Neutrophil (primary cell): ENCODE results near the gene BMP8A.
"Not testable (repeated sequence)": the region's sequence is repeated elsewhere in the genome, so short reads cannot be mapped to it uniquely, and the experiment has no call there.

Experiments
- H3K27ac ChIP-seq: fragments of 200-600 bp; sonication (generic); 2 replicates; pipeline ENCODE4 v1.5.1; 2016; ENCODE audit warnings: mild to moderate bottlenecking, moderate library complexity
- H3K27me3 ChIP-seq: fragments of 200-600 bp; sonication (generic); 2 replicates; pipeline ENCODE4 v1.6.0; 2016; ENCODE audit warnings: mild to moderate bottlenecking
- H3K36me3 ChIP-seq: fragments of 200-600 bp; sonication (generic); 2 replicates; pipeline ENCODE4 v1.5.1; 2017
- H3K4me1 ChIP-seq, 2 experiments: fragments of 200-600 bp in 1 of 2; sonication (generic) in 1 of 2; 1 replicate in 1 of 2; 2 replicates in 1 of 2; pipeline versions ENCODE4 v1.5.1 to v1.6.1; 2013 to 2016; ENCODE audit warnings: low read depth in 1 of 2, low read length in 1 of 2, mild to moderate bottlenecking in 1 of 2, moderate library complexity in 1 of 2; ENCODE audit not compliant: control insufficient read depth in 1 of 2, insufficient read depth in 1 of 2
- H3K4me3 ChIP-seq, 2 experiments: fragments of 200-600 bp in 1 of 2; sonication (generic) in 1 of 2; 1 replicate in 1 of 2; 2 replicates in 1 of 2; pipeline ENCODE4 v1.5.1; 2013 to 2016; ENCODE audit warnings: low read depth in 1 of 2, low read length in 1 of 2, mild to moderate bottlenecking in 1 of 2, moderate library complexity in 1 of 2
- H3K9me3 ChIP-seq: fragments of 200-600 bp; sonication (generic); 2 replicates; pipeline ENCODE4 v1.5.1; 2016
- TF ChIP-seq, protein P1 (sequence below): fragments of 200-600 bp; sonication (generic); IDR thresholded peaks from 2 replicates; pipeline ENCODE4 v1.5.1; 2016; ENCODE audit warnings: antibody characterized with exemption

The BMP8A gene

DNA sequence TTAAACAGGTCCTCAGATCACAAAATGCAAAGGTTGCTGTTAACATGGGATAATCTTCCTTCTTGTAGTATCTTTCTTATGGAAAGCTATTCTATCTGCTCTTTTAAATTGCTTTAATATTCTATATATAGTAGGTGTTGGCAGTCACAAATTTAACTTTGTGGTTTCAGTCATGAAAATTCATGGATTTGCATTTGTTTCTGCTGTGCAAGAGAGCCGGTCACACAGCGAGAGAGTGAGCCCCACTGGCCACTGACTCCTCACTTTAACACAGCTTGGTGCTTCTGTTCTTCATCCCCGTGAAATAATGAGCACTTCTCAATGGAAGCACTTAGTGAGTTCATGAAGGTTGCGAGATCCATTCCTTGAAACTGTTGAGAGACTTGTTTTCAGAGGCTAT is 18.1 kb upstream of the BMP8A start:
- Histone ChIP-seq H3K36me3 (peaks cover 66% of the 10 kb centered on the region), H3K9me3 (no peaks in the 10 kb centered on the region), H3K27ac (no peak overlapping the region), H3K4me1 (peaks cover 3 to 19% of the 10 kb centered on the region in 2 experiments), H3K4me3 (no peak overlapping the region), H3K27me3 (no peaks in the 10 kb centered on the region)
- TF ChIP-seq, protein P1, sequence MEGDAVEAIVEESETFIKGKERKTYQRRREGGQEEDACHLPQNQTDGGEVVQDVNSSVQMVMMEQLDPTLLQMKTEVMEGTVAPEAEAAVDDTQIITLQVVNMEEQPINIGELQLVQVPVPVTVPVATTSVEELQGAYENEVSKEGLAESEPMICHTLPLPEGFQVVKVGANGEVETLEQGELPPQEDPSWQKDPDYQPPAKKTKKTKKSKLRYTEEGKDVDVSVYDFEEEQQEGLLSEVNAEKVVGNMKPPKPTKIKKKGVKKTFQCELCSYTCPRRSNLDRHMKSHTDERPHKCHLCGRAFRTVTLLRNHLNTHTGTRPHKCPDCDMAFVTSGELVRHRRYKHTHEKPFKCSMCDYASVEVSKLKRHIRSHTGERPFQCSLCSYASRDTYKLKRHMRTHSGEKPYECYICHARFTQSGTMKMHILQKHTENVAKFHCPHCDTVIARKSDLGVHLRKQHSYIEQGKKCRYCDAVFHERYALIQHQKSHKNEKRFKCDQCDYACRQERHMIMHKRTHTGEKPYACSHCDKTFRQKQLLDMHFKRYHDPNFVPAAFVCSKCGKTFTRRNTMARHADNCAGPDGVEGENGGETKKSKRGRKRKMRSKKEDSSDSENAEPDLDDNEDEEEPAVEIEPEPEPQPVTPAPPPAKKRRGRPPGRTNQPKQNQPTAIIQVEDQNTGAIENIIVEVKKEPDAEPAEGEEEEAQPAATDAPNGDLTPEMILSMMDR, result no peak

- no peaks in the 10 kb centered on the region for H3K27me3 ChIP-seq
- H3K4me3 ChIP-seq, result no peak overlapping the region
- peaks cover 3 to 19% of the 10 kb centered on the region in 2 experiments for H3K4me1 ChIP-seq
- peaks cover 63% of the 10 kb centered on the region for H3K36me3 ChIP-seq
- no peaks in the 10 kb centered on the region for H3K9me3 ChIP-seq
- peak overlapping the region; percentile 17 for H3K27ac ChIP-seq
- TF ChIP-seq, protein P1, result no peak
Observed at GRCh38 chr1:39474810-39475209, 16.6 kb upstream of the BMP8A start.

DNA sequence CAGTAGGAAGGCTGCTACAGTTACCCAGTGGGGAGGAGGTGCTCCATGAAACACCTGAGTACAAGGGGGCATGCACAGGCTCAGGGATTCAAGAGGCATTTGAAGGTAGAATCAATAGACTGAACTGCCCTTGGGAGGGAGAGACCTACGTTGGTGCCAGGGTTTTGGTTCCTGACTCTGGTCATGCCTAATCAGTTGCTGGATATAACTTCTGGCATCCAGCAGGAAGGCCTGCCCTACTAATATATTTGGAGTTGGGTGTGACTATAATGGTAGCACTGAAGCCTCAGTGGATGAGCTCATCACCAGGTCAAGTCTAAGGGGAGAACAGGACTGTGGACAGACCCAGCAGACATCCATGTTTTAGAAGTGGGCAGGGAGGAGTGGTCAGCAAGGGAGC is 15.9 kb upstream of the BMP8A start:
- not testable (repeated sequence) for H3K9me3 ChIP-seq, H3K4me3 ChIP-seq, H3K27me3 ChIP-seq, H3K27ac ChIP-seq
- peaks cover 63% of the 10 kb centered on the region for H3K36me3 ChIP-seq
- peaks cover 3 to 19% of the 10 kb centered on the region in 2 experiments for H3K4me1 ChIP-seq

- H3K27me3 ChIP-seq, result no peaks in the 10 kb centered on the region
- H3K36me3 ChIP-seq, result peaks cover 60% of the 10 kb centered on the region
- peaks cover 3 to 19% of the 10 kb centered on the region in 2 experiments for H3K4me1 ChIP-seq
- no peak overlapping the region for H3K4me3 ChIP-seq
- no peak overlapping the region for H3K27ac ChIP-seq
- TF ChIP-seq, protein P1, result no peak
- no peaks in the 10 kb centered on the region for H3K9me3 ChIP-seq
Observed at GRCh38 chr1:39478126-39478915, 13.1 kb upstream of the BMP8A start.

GRCh38 chr1:39481289-39481688 is 10.1 kb upstream of the BMP8A start:
- H3K27ac ChIP-seq, result no peak overlapping the region
- no peaks in the 10 kb centered on the region for H3K27me3 ChIP-seq
- H3K4me3 ChIP-seq, result no peak overlapping the region
- H3K4me1 ChIP-seq, result no peaks in the 10 kb centered on the region
- H3K36me3 ChIP-seq, result peaks cover 79% of the 10 kb centered on the region
- no peaks in the 10 kb centered on the region for H3K9me3 ChIP-seq
- TF ChIP-seq, protein P1, result no peak

DNA sequence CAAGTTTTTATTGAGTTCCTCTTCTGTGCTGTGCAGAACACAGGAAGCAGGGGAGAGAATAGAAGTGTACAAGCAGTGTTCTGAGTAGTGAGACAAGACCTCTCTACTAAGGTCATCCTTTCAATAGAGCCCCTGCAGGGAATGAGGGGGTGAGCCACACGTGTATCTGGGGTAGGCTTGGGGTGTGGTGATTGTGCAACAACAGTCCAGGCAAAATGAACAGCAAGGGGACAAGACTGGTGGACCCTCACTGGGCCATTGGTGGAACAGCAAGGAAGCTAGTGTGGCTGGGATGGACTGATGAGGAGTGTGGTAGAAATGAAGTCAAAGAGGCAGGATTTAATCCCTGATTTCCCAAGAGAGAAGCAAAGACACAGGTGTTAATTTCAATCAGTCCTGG is 8.2 kb upstream of the BMP8A start:
- Histone ChIP-seq H3K9me3 (no peaks in the 10 kb centered on the region), H3K27ac (no peak overlapping the region), H3K4me3 (no peak overlapping the region), H3K36me3 (peaks cover 86% of the 10 kb centered on the region), H3K27me3 (no peaks in the 10 kb centered on the region), H3K4me1 (no peaks in the 10 kb centered on the region)
- TF ChIP-seq, protein P1, result no peak
